Esophagus mucosa (tissue), 1 donor: Measurements from ENCODE around the gene SMCP. TPM values are rescaled to one million over a fixed set of nuclear protein-coding genes. Genes with fewer than 3 reads are reported as not detected.

Experiments used
- total RNA-seq: library from RNA; stranded (reverse); gene quantifications from one replicate; pipeline ENCODE4 v1.2.4, GENCODE V29; 2023
- donor health status: DM: yes; HTN: yes; CAD: no.

SMCP gene
- total RNA-seq, 1 donor from 2014 or later, result not detected

Other genes starting within 250 kb of the SMCP start
- not detected for gene LCE2D, start 214.9 kb upstream of the SMCP start, total RNA-seq
- gene LCE2C, start 203.0 kb upstream of the SMCP start, total RNA-seq, result not detected
- not detected for gene LCE2B, start 192.2 kb upstream of the SMCP start, total RNA-seq
- not detected for gene LCE2A, start 180.0 kb upstream of the SMCP start, total RNA-seq
- gene LCE4A, start 170.2 kb upstream of the SMCP start, total RNA-seq, result not detected
- 3.6 TPM for gene KPRP, start 120.3 kb upstream of the SMCP start, total RNA-seq
- not detected for gene LCE1F, start 103.2 kb upstream of the SMCP start, total RNA-seq
- not detected for gene LCE1E, start 92.1 kb upstream of the SMCP start, total RNA-seq
- not detected for gene LCE1D, start 81.6 kb upstream of the SMCP start, total RNA-seq
- 1.00 TPM for gene LCE1C, start 71.7 kb upstream of the SMCP start, total RNA-seq
- not detected for gene LCE1B, start 66.4 kb upstream of the SMCP start, total RNA-seq
- gene LCE1A, start 50.8 kb upstream of the SMCP start, total RNA-seq, result not detected
- gene LCE6A, start 35.5 kb upstream of the SMCP start, total RNA-seq, result not detected
- not detected for gene LCE7A, start 18.3 kb upstream of the SMCP start, total RNA-seq
- 145 TPM for gene IVL, start 30.2 kb downstream of the SMCP start, total RNA-seq
- 3.5 TPM for gene SPRR5, start 68.9 kb downstream of the SMCP start, total RNA-seq
- gene SPRR4, start 92.3 kb downstream of the SMCP start, total RNA-seq, result not detected
- gene SPRR1A, start 105.8 kb downstream of the SMCP start, total RNA-seq, result 1,843 TPM
- gene SPRR3, start 123.4 kb downstream of the SMCP start, total RNA-seq, result 10,043 TPM
- gene SPRR1B, start 152.9 kb downstream of the SMCP start, total RNA-seq, result 2,894 TPM
- 1,669 TPM for gene SPRR2D, start 162.8 kb downstream of the SMCP start, total RNA-seq
- gene SPRR2A, start 179.2 kb downstream of the SMCP start, total RNA-seq, result 5,244 TPM
- 27.1 TPM for gene SPRR2B, start 193.3 kb downstream of the SMCP start, total RNA-seq
- 1,779 TPM for gene SPRR2E, start 216.2 kb downstream of the SMCP start, total RNA-seq
- 198 TPM for gene SPRR2F, start 235.2 kb downstream of the SMCP start, total RNA-seq